ENCODE data around the gene TXLNA.

The TXLNA gene

DNA sequence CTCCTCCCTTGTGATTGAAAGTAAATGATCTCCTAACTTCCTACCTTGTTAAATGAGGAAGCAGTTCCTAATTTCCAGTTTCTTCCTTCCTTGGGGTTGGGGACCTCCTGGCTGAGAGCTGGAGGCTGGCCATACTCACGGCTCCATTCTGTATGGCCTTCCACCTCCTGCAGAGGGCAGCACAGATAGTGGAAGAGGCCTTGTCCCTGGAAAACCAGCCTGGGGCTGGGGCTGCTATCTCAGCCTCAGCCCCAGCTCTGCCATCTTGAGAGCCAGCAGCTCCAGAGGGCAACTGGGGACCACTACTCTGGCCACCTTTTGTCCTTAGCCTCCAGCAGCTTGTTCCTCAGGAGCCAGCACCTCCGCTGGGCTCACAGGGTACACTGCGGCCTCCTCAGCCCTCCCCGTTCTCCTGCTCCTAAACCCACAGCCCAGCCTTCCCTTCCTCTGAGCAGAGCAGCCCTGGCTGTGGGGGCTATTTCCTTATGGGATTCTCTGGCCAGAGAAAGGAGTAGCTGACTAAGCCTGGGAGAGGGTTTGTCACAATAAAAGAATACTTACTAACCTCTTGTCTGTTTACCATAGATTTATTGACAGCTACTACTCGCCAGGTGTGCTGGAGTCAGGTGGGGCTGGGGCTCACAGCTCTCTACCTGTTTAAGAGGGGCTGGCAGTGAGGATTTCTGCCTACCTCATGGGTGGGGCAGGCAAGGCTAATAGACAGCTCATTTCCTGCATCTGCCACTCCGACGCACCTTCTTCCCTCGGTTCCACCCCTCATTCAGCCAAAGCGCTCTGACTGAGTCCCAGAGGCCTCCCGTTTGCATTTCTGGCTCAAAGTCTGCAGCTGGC lies 36.4 kb downstream of the TXLNA start:
- ATAC-seq, result peak; percentile 80 to 83

DNA sequence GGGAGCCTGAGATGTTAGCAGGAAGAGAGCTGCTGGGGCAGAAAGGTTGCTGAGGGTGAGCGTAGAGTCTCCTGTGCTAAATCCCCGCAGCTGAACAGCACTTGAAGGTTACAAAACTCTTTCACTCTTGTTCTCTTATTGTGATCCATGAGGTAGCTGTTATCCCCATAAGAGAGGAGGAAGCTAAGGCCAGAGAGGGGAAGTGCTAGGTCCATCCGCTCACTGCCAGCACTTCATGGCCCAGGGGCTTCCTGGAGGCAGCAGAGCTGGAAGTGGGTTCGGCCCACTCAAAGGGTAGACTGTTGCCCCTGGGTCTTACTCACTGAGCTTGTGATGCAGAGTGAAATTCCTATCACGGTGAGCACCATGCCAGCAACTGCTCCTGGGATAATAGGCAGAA lies 37.1 kb downstream of the TXLNA start:
- no peak for ATAC-seq

DNA sequence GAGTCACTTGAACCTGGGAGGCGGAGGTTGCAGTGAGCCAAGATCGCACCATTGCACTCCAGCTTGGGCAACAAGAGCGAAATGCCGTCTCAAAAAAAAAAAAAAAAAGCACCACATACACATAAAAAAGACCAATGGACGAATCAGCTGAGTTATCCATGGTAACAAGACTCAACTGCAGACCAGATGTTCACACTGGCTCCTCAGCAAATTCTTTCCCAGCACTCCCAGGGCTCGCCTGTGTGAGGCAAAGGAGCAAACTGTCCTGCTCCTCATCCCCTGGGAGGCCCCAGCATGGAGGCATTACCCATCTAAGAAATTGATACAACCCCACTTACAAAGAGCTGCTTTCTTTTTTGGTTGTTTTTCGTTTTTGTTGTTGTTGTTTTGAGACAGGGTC lies 39.5 kb downstream of the TXLNA start:
- ATAC-seq, result no peak

DNA sequence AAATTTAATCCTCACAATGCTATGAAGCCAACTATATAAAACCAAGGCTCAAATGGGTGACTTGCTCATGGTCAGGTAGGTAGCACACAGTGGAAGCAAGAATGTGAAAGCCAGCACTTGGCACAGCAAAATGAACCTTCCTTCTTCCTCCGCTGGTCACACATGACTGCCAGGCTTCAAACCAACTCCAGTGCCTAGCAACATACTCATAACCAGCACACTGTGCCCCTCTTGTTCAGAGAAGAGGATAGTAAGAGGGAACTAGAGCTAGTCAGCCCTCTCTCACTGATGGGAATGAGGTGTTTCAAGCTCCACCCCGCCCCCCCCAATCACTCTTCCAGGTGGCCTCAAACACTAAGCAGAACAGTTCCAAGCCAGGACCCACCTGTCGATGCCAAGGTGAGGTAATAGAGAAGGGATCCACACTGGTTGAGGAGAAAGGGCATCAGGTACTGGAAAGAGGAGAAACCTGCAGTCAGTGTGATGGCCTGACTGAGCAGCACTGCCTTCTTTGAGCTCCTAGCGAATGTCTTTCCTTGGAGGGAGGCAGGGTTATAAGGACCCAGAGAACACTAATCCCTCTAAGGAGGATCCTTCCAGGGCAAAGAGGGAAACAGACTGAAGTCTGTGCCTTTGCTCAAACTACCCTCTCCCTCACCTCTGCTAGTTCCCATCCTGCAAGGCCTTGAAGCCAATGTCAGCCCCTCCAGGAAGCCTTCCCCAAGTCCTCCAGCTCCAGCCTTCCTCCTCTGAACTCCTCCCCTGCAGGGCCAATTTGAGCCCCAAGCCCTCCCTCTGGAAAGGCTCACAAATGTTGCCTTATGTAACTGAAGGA lies 41.5 kb downstream of the TXLNA start:
- ATAC-seq, result no peak

DNA sequence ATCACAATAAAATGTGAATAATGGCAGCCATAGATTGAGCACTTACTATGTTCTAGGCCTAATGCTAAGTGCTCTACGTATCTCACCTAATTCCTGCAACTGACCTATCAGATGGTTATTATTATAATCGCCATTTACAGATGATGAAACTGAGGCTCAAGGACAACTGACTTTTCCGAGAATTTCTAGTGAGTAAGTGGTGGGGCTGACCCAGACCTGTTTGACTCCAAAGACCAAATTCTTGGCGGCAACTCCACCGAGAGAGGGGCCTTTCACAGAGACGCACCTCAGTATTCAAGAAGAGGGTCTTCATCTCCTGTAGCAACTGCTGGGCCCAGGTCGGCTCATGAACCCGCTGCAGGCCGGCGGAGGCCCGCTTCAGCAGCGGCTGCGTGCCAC lies 42.1 kb downstream of the TXLNA start:
- no peak for ATAC-seq

- peak; percentile 98 for ATAC-seq
These were observed 42.7 kb downstream of the TXLNA start, which contains the start of the genes EIF3I and TMEM234 for GRCh38 chr1:32221980-32222755. EIF3I (plus strand) TSS chr1:32222407; CDS start chr1:32222442, 35 bp downstream. TMEM234 (minus strand) TSS chr1:32222353; CDS start chr1:32222322, 31 bp downstream.

GRCh38 chr1:32223683-32224082 lies 44.2 kb downstream of the TXLNA start:
- no peak for ATAC-seq

- no peak for ATAC-seq
These were observed 44.8 kb downstream of the TXLNA start for GRCh38 chr1:32224285-32224684.

- ATAC-seq, result no peak
These were observed 49.3 kb downstream of the TXLNA start for GRCh38 chr1:32228771-32229170.

GRCh38 chr1:32231843-32232432 lies 52.5 kb downstream of the TXLNA start:
- ATAC-seq, result no peak

DNA sequence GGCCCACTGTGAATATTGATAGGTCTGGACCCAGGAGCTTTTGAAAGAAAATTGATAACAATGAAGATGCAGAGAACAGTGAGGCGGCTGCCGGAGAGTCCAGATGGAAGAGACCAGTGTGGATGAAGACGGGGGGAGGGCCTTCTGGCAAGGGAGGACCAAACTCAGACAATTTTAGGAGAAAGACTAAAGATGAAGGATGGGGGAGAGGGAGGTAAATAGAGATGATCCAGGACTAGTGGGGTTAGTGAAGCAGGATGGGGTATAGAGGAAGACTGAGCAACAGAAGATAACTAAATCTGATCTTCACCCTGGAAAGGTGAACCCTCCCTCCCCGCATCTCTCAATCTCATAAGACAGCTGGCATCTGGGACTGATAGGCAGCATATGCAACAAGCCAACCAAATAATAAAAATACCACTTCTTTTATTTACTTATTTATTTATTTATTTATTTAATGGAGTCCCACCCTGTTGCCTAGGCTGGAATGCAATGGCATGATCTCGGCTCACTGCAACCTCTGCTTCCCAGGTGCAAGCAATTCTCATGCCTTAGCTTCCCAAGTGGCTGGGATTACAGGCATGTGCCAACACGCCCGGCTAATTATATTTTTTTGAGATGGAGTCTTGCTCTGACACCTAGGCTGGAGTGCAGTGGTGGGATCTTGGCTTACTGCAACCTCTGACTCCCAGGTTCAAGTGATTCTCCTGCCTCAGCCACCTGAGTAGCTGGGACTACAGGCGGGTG lies 53.3 kb downstream of the TXLNA start:
- ATAC-seq, result no peak

DNA sequence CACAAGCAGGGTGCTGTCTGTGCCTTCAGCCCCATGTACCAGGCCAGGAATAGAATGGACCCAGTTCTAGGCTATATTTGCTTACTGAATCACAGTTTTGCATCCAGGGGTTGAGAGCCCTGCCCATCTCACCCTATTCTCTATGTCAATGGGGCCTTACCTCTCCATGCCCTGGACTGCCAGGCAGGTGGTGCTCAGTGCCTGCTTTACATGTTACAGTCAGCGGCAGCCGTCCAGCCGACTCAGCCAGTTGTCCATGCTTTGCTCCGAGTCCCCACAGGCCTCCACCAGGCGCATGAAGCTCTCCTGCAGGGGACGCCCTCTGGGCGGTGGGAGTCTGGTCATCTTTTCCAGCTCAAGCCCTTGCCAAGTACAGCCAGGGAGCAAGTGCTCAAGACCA lies 55.3 kb downstream of the TXLNA start:
- no peak for ATAC-seq

DNA sequence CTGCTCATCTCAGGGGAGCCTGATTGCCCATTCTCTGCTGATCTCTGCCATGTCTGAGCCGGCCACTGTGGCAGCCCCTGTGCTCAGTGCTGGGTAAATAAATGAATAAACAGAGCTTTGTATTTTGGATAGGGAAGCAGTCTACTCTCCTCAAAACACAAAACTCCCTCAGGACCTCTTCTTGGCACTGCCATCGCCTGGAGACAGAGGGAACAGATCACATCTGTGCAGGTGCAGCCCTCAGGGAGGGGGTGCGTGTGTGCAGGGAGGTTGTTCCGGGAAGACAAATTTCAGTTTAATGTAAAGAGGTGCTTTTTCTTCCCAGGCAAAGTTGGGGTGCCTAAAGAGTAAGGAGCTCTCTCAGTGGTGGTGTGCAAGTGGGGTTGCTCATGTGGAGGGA lies 59.9 kb downstream of the TXLNA start:
- ATAC-seq, result no peak

DNA sequence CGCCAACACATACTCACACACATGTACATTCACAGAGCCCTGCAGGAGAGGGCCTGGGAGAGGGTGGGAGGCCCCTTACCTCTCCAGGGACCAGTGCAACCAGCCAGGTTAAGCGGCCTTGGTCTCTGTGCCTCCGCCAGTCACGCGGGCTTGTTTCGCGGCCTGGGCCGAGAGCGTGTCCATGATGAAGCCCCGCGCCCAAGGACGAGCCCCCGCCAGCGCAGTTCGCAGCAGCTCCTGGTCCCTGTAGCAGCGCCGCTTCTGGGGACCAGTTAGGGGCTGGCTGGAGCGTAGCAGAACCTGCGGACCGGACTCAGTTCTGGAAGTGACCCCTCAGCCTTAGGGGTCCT lies 60.3 kb downstream of the TXLNA start:
- ATAC-seq, result no peak

GRCh38 chr1:32240140-32240951 lies 60.9 kb downstream of the TXLNA start:
- peak; percentile 64 to 65 for ATAC-seq

DNA sequence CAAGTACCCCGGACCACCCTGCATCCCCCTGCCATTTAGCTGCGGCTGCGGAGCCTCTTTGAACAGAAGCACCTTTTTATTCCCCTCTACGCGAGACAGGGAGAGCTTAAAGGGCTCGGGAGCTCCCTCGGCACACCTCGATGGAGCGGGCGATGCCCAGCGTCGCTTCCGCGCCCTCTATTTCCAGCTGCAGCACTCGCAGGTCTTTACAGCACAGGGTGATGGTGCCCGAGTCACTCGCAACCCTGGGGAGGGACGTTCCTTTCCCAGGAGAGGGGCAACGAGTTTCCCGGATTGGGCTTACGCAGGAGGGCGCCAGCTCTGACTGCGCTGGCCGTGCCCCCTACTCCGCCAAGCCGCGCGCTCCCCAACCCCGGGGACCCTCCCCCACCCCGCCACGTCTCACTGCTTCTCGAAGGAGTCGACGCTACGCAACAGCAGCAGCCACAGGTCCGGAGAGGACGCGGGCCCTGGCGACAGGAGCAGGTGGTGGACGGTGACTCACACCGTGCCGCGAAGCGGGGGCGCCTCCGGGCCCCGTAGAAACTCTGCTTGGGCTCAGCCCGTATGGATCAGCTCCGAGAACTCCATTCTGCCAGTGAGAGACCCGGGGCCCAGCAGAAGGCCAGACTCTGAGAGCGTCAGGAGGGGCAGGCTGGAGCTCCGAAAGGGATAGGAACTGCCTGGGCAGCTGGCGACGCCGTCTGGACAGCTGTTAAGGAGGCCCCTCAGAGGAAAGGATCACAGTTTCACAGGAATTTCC lies 61.7 kb downstream of the TXLNA start:
- ATAC-seq, result peak; percentile 68 to 70

- ATAC-seq, result no peak
These were observed 62.9 kb downstream of the TXLNA start for GRCh38 chr1:32242341-32242851.

DNA sequence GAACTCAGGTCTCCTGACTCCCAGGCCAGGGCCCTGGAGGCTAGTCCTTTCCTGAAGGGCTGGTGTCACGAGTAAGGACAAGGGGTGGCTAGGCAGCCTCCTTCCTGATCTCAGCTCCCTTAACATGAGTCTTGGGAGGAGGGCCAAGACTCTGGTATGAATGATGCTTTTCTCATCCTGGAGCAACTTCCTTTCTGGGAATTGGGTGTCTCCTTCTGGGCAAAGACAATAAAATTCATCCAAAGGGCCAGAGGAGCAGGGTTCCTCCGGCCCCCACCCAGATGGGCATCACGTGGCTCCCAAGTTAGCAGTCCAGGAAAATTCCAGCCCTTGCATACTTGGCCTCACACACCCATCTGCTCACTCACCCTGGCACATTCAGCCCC lies 67.4 kb downstream of the TXLNA start, which contains the start of gene FAM167B:
Gene FAM167B (plus strand): TSS at position 335 of the 386 bp plus-strand sequence. CDS start 200 bp downstream, outside the sequence.
- ATAC-seq, result no peak

GRCh38 chr1:32247452-32247851 lies 68.0 kb downstream of the TXLNA start:
- ATAC-seq, result no peak

Measured in activated CD4-positive, CD25-positive, alpha-beta regulatory T cell treated with anti-CD3 and anti-CD28 coated beads, Interleukin-2, amount 50 U/mL, for 24 hours (primary cell).